SIG-M5 (cell line): Measurements from ENCODE around the gene SREBF1.

ENCODE experiments used
- DNase-seq: peaks from one replicate; lab custom pipeline; 2025; lab: John Stamatoyannopoulos, UW

Gene SREBF1

DNA sequence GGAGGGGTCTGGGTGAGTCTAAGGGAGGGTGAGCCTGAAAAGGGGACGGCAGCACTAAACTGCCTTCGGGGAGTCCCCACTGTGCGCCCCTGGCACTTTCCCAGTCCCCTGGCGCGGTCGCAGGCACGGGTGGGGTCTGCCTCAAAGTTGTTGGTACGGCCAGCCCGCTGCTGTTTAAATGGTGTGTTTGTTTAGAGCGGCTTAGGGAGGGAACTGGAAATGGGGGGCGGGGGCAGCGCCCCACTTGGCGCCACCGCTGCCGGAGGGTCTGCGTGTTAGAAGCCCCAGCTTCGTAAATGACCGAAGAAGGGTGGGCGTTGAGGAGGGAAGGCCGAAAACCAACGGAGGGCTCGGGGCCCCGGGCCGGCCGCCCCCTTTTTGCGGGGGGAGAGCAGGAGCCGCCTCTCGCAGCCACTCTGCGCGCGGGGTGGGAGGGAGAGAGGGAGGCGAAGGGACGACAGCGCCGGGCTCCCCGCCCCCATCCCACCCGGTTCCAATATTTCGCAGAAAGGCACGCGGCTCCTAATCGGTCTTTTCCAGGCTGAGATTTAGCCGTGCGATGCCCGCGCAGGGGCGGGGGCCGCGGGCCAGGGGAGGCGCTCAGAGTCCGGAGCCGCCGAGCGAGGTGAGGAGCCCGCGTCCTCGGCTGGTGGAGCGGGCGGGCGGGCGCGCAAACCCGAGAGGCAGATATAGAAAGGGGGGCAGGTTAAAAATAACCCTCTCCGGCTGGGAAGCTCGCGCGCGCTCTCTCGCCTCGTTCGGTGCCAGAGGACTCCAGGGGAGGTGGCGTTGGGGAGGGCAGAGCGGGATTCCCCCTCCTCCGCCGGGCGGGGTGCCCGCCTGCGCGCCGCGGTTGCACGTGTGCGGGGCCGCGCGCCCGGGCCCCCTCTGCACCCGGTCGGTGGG is 54.9 kb downstream of the SREBF1 start:
- no peak for DNase-seq

DNA sequence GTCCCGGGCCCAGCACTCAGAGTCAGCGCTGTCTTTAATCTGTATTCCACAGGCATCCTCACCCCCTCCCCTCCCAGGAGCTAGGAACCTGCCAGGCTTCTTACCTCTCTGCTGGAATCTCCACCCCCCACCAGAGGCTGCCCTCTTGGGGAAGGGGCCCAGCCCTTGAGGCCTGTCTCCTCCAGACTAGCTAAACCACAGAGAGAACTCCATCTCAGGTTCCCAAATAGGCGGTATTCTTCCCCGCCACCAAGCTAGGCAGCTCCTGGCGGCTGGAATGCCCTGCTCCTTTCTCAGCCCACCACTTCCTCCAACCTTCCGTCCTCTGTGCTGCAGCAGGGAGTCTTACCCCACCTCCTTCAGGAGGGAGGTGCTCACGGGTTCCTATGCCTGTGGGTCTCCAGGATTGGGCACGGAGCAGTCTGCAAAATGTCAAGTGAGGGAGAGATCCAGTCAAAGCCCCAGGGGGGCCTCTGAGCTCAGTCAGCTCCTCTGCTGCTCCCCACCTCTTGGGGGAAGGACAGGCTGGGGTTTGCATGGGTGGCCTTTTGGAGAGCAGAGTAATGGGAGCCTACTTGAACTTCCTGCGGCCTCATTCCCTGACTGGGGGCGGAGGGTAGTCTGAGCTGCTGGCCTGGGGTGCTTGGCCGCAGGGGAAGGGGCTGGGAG is 55.7 kb downstream of the SREBF1 start:
- no peak for DNase-seq

DNA sequence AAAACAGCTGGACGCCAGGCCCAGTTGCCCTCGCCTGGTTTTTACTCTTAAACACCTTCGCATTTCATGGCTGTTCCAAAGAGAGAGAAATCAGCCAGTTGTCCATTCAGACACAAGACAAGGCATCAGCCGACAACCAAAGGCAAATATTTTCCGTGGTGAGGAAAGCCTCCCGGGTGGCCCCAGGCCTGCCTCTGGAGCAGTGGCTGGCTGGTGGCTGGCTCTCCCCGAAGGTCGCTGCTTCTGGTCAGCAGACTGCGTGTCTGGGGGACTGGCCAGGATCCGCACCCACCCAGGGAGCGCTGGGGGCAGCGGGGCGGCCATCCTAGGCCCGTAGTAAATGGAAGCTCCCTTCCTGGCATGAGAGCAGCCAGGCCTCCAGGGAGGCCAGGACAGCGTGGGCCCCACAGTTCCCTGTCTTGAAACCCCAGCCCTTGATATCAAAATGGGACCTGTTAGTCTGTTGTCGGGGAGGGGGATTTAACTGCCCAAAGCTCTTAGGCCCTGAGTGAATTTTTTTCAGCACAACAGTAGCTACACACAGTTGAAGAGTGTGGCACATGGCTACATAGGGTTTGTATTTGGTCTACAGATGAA is 57.7 kb downstream of the SREBF1 start:
- no peak for DNase-seq

DNA sequence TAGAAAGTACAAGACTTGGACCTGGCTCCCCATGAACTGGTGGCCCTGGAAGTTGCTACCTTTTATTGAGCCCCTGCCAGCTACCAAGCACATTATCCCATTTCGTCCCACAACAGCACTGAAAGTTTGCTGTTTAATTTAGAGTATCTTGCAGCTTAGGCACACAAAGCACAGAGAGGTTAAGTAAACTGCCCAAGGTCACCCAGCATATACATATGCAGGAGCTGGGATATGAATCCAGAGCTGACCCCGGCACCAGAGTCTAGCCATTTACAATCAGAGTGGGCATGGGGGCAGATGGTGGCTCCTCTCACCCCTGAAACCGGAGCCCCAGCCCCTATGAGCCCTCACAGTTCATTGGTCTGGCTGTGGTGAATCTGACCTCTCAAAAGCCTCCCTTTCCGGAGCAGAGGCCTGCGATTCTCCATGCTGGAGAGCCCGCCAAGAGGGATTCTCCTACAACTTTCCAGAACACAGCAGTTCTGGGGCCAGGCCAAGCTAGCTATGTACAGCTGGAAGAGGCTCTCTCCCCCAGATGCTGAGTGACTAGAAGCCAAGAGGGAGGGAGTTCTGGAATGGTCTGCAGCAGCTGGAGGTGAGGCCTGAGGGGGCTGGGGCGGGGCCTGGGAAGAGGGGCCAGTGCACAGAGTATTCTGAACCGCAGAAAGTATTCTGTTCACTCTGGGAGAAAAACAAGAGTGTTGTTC is 58.3 kb downstream of the SREBF1 start:
- no peak for DNase-seq

DNA sequence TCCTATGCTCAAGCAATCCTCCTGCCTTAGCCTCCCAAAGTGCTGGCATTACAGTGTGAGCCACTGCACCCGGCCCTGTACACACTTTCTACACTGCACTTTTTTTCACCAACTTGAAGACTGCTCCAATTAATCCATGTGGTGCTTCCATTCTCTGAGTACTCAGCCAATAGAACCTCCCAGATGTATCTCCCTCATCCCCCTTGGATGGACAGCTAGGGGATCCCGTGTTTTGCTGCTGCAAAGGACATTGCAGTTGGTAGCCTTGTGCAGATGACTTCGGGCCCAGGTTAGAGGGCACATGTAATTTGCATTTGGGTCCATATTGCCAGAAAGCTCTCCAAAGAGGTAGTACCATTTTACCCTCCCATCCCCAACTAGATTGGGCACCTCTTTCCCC is 59.9 kb downstream of the SREBF1 start:
- no peak for DNase-seq

DNA sequence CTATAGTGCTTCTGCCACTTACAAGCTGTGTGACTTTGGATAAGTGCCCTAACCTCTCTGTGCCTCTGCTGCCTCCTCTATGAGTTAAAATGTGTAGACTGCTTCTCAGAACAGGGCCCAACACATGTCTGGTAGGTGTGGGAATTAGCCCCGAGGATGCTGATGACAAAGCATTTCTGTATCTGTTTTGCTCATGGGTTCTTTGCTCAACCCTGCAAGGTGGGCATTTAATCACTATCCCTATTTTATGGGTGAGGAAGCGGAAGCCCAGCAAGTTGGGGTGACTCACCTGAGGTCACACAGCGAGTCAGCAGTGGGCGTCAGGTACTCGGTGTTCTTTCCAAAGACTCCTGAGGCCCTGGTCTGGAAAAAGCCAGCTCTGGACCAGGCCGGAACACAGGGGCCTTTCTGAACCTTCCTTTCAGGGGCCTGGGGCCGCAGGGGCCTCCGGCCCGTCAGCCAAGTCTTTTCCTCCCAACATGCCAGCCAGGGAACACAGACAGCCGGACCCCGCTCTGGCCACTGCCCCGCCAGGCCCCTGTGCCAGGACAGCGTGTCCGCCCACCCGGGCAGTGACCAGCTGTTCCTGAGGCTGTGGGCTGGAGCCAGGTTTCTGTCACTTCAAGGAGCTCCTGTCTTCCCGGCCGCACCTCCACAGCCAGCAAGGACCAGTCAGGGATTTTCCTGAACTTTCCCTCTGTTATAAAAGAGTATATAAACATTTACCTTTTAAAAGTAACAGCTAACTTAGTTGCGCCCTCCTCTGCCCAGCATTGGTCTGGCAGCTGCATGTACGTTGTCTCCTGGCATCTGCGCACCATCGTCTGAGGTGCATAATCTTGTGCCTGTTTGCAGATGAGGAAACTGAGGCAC is 62.5 kb downstream of the SREBF1 start:
- no peak for DNase-seq

DNA sequence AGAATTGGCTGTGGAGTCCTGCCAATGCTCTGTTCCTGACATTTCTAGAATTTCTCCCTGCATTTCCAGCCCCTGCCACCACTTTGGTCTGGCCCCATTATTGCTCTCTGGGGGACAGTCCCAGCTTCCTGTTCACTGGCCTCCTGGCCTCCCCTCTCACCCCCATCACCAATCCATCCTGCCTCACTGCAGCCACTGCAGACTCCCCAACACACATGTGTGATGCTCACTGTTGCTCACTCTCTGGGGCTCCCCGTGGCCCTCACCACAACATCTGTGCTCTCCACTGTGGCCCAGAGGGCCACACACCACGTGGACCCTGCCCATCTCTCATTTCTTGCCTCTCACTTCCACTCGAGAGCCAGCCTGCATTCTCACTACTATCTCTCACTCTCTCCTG is 64.6 kb downstream of the SREBF1 start:
- DNase-seq: no peak

DNA sequence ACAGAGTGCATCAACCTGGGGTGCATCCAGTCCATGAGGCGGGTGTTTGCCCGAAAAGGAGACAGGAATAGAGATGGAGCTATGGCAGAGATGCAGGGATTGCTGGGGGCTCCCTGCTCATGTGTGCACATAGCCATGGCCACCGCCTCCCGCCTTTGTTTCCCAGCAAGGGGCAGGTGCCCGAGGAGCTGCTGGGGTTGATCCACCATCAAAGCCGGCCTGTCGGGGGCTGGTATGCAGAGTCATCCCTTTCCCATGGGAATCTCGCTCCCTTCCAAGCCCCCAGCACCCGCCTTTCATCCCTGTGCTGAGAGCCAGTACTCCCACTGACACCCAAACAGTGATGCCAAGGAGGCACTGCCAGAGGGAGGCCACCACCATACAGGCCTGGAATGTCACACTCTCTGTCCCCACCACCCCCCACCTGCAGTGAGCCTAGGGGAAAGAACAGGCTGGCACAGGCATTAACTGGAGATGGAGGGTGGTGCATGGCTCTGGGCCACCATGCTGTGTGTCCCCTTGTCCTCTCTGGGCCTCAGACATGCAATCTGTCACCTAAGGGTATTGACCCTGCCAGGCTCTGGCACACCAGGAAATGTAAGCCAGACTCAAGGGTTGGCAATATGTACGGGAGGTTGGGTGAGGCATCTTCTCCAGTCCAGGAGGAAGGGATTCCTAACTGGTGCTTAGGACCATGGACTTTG is 65.1 kb downstream of the SREBF1 start:
- no peak for DNase-seq

DNA sequence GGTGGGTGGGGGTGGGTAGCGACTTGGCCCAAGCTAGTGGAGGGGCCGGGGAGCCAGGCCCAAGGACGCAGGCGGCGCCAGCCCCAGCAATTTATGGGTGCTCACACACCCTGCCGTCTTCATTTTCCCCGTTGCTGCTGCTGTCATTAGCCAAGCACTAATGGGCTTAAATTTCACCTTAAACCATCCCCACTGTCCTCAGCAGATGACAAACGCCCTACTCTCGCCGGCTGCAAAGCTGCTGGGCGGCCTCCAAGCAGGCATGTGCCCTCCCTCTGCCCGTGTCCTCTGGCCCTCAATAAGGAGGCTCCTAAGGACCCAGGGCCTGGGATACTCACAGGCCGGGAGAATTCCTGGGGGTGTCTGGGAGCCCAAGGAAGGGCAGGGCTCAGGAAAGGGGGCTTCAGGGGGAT is 66.1 kb downstream of the SREBF1 start:
- DNase-seq: no peak

DNA sequence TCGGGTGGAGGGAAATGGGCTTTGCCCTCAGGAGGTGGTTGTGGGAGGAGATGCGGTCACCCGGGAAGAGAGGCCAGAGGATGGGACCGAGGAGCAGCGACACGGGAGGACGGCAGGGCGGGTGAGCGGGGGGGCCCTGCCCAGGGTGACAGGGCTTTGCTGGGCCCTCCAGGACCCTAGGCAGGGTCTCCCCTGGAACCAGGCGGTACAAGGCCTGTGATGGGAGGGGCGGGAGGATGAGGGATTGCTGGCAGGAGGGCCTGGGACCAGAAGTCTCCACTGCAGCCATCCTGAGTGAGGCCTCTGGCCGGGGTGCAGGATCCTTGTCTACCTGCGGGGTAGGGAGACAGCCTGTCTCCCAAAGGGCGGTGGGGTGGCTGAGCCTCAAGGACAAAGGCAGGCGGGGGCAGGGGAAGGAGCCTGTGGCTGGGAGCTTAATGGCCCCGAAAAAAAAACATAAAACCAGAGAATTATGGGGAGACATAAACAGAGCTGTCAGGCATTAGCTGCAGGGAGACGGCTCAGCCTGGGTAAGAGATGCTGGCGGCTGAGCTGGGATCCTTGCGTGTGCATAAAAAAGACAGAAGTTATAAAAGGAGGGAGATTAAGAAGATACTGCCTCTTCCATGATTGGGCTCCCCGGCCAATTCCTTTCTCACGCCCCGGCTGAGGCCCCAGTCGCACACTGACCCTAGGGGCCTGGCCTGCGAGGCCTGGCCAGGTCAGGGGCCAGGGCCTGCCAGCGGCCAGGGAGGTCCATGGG is 66.7 kb downstream of the SREBF1 start:
- DNase-seq: no peak

DNA sequence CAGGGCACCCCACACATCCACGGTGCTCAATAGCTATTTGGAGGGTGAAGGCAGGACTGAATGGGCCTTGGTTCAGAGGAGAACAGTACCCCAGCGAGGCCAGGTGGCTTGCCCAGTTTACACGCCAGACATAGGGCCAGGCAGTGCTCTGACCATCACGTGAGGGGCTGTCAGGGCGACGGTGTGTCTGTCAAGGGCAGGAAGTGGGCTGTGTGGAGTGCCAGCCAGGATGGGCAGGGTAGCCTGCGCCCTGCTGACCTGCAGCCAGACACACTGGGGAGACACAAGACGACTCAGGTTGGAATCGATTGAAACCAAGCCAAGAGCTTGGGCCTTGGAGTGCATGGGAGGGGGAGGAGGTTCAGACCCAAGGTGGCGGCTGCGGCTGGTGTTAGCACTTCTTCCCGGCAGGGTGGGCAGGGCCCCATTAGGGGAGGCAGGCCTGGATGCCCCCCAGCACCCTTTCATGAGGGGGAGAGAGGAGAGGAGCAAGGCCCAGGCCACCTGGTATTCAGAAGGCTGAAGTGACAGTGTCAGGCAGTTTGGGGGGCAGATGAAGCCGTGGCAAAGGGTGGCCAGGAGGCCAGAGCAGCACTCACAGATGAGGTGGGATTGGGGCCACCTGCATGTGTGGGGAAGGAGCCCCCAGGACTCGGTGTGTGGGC is 68.2 kb downstream of the SREBF1 start:
- no peak for DNase-seq

DNA sequence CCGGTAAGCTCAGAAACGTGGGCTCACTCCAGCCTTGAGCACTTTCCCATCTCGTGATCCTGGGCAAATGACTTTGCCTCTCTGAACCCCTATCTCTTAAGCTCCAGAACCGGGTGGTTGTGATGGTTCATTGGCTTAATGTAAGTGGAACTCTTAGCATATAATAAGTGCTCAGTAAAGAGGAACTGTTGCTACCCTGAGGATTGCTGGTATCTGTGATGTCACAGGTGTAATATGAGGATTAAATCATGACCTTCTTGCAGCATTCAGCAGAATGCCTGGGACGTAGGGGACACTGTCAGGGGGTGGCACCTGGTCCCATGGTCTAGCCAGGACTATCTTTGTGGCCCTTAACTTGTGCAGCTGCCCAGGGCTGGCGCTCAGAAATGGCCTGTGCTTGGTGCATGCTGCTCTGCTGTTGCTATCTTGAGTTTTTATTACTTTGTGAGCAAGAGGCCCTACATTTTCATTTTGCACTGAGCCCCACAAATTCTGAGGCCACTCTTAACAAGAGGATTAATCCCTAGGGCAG is 68.8 kb downstream of the SREBF1 start:
- DNase-seq: no peak

DNA sequence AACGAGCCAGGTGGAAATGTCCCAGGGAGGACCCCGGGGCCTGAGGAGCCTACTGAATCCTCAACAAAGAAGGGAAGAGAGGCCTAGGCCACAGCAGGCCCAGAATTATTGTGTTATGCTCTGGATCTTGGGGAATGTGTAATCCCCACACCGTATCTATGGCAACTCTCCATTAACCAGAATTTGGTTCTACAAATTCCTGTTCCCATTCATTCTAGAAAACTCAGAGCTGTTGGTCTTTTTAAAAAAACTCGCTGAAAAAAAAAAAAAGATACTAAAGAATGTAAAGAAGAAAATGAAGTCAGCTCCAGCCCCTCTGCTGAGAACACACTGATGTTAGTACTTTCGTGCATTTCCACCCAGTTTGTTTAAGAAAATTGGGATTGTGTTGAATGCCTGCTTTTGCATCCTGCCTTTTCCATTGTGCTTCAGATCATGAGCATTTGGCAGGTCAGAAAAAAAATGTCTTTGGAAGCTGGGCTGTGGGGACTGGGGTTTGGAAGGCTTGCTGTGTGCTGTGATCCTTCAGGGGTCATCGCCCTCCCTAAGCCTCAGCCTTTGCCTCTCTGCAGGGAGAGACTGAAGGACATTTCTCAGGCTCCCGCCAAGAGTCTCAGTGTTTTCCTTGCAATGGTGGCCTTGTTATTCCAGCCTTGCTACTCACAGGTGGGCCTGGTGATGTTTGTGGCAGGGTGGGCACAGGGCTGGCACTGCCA is 69.5 kb downstream of the SREBF1 start:
- DNase-seq: no peak

DNA sequence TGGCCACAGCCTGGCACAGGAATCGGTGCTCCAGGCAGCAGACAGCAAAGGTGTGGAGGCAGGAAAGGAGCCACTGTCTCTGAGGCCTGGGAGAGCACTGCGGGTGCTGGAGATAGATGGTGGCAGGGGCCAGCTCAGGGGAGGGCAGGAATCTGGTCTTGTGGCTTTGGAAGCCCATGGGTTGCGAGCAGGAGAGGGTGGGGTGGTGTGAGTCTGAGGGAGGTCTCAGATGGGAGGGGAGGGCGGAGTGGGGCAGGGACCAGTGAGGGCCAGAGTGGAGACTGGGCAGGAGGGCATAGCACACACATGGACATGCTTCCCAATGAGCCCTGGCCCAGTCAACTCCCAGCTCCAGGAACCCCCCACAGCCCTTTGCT is 70.1 kb downstream of the SREBF1 start:
- no peak for DNase-seq

DNA sequence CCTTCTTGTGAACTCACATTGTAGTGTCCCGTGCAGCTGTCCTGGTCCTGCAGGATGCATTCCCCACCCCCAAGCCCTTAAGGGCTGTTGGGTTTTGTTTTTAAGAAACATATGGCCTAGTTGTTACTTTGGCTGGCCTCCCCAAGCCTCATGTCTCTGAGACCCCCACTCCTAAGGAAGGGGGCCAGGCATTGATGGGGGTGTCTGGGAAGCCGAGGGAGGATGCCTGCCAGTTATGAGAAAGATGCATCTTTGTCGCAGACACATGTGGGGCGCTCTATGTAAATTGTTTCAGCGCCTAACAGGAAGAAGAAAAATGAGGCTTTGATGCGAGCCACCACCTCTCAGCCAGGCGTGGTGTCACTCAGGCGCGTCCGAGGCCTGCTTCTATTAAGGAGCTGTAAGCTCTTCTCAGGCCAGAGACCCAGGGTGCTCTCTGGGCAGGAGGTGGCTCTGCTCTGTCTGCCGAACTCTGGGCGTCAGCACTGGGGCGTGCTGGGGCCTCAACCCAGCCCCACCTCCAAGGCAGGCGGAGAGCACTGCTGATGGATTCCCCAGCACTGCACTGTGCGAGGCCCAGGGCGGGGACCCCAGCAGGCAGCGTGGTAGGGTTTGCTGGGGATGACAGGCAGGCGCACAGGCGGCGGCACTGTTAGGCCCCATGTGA is 70.6 kb downstream of the SREBF1 start:
- no peak for DNase-seq

DNA sequence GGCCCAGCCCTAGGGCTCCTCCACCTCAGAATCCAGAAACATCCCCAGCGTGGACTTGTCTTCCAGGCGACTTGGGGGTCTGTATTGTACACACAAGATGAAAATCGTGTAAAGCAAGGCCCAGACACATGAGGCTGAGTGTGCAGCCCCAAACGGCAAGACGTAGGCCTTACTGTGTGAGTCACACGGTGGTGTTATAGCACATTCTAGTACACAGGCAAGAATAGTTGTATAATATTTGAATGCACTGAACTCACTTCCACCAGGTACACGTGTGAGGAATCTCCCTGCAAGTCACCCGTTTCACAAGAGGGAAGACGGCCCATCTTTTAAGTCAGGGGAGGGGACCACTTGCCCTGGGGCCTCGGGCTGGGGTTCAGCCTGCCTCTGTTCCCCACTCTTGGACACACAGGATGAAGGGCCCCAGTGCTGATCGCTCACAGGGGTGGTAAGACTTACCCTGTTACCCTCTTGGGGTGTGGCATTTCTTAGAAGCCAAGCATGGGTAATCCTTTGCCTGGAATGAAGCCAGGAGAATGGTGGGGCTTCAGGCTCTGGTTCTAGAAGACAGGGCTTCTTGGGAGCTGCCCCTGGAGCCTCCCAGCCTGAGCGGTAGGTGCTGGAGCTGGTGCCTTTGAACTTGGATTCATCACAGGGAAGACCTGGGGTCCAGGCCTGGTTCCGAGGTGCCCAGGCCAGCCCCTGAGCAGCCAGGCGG is 71.3 kb downstream of the SREBF1 start:
- DNase-seq: no peak

DNA sequence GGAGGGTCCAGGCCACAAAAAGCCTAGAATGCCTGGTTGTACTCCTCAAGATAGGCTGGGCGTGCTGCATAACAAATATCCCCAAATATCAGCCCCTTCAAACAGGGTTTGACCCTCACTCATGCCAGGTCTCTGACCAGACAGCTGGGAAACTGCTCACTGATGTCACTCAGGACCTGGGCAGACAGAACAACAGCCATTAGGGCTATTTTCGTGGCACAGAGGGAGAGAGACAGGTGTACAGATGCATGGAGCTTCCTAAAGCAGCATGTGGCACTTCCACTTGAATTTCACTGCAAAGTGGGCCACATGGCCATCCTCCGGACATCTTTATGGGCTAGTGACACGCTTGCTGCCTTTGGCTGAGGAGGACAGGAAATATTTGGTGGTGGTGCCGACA is 73.1 kb downstream of the SREBF1 start:
- DNase-seq: no peak
